IPS-15b (cell line): ENCODE data around the gene VEGFA.

ENCODE experiments used
- H3K27me3 ChIP-seq: one replicate; pipeline ENCODE4 v1.6.1; 2013; ENCODE audit warnings: low read length; ENCODE audit not compliant: control insufficient read depth, insufficient read depth
- H3K36me3 ChIP-seq: one replicate; pipeline ENCODE4 v1.6.1; 2013; ENCODE audit warnings: low read length; ENCODE audit not compliant: control insufficient read depth, insufficient read depth
- H3K4me1 ChIP-seq: one replicate; pipeline ENCODE4 v1.6.1; 2013; ENCODE audit warnings: mild to moderate bottlenecking, low read length; ENCODE audit not compliant: control insufficient read depth, insufficient read depth
- H3K4me3 ChIP-seq: one replicate; pipeline ENCODE4 v1.5.1; 2013; ENCODE audit warnings: low read depth, low read length
- H3K9ac ChIP-seq: one replicate; pipeline ENCODE4 v1.6.1; 2013; ENCODE audit warnings: low read depth, mild to moderate bottlenecking, low read length
- H3K9me3 ChIP-seq: one replicate; pipeline ENCODE4 v1.6.1; 2013; ENCODE audit warnings: mild to moderate bottlenecking, low read length; ENCODE audit not compliant: control insufficient read depth, insufficient read depth

VEGFA gene

DNA sequence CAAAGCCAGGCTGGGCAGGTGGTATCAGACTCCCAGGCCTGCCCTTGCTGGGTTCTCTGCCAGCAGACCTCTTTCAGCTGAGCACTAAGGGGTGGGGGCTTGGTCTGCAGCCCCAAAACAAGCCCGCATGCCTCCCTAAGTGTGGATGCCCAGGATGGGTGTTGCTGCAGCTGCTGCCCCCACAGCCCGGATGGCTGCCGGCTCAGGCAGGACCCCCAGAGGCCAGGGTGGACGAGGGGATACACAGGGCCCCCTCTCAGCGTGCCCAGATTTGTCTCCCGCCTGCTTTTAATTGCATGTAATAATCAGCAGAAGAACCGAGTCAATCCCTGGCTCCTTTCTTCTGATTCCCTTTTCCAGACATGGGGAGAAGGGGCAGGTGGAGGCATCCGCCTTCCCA lies 60.8 kb downstream of the VEGFA start:
- H3K9me3 ChIP-seq, result no peaks in the 10 kb centered on the region
- H3K27me3 ChIP-seq, result no peaks in the 10 kb centered on the region
- no peak overlapping the region for H3K9ac ChIP-seq
- H3K4me3 ChIP-seq, result no peak overlapping the region
- no peaks in the 10 kb centered on the region for H3K36me3 ChIP-seq
- H3K4me1 ChIP-seq, result no peaks in the 10 kb centered on the region

DNA sequence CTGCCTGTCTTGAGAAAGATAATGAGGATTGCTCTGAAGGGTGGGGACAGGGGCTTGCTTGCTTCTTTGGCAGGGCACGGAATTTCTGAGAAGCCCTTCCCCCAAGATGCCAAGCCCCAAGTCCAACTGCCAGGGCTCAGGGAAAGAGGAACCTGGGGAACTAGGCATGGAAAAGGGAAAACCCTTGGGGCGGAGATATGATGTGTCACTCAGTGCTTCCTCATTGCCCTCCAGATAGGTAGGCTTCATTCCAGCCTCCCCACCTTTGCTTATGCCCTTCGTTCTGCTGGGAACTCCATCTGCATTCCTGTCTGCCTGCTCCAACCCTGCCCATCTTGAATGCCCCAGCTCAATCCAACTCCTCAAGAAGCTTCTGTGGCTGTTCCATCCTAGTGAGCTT lies 61.2 kb downstream of the VEGFA start:
- no peaks in the 10 kb centered on the region for H3K27me3 ChIP-seq
- no peak overlapping the region for H3K4me3 ChIP-seq
- no peaks in the 10 kb centered on the region for H3K9me3 ChIP-seq
- no peak overlapping the region for H3K9ac ChIP-seq
- no peaks in the 10 kb centered on the region for H3K36me3 ChIP-seq
- no peaks in the 10 kb centered on the region for H3K4me1 ChIP-seq

DNA sequence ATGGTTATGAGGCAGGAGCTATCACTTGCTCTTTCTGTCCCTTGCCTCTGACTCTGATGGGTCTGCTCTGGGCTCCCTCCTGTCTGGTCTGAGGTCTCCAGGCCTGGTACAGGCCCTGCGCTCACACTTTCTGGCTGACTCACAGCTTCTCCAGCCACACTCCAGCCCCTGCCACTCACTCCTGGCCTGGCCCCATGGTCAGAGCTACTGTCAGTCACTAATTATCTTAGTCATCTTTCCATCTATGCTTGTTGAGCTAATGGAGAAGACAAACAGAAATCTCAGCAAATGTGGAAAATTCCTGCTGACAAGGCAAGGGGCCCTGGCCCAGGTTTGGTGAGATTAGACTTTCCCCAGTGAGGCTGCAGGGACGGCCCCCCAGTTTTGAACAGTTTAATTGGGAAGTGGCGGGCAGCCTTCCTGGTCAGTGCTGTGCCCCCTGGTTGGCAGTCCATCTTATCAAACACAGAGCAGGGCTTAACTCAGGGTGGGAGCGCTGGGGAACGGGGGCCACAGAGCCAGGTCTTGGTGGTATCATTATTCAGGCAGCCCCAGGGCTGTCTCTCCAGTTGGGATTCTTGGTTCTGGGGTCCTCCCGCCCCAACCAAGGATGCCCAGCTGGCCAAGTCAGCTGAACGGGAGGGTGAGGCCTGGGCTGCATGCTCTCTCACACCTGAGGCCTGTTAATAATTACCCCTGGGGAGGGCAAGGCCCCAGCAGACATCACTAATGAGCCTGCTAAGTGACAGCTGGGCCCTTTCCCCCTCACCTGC lies 63.4 kb downstream of the VEGFA start:
- Histone ChIP-seq H3K4me3 (no peak overlapping the region), H3K27me3 (no peaks in the 10 kb centered on the region), H3K9me3 (no peaks in the 10 kb centered on the region), H3K36me3 (no peaks in the 10 kb centered on the region), H3K9ac (no peak overlapping the region), H3K4me1 (no peaks in the 10 kb centered on the region)

GRCh38 chr6:43833996-43834390 lies 64.0 kb downstream of the VEGFA start:
- H3K9ac ChIP-seq, result no peak overlapping the region
- H3K4me1 ChIP-seq, result no peaks in the 10 kb centered on the region
- H3K27me3 ChIP-seq, result no peaks in the 10 kb centered on the region
- H3K9me3 ChIP-seq, result no peaks in the 10 kb centered on the region
- H3K36me3 ChIP-seq, result no peaks in the 10 kb centered on the region
- no peak overlapping the region for H3K4me3 ChIP-seq

GRCh38 chr6:43834528-43835155 lies 64.6 kb downstream of the VEGFA start:
- no peaks in the 10 kb centered on the region for H3K27me3 ChIP-seq
- no peaks in the 10 kb centered on the region for H3K4me1 ChIP-seq
- H3K36me3 ChIP-seq, result no peaks in the 10 kb centered on the region
- H3K9ac ChIP-seq, result no peak overlapping the region
- no peak overlapping the region for H3K4me3 ChIP-seq
- no peaks in the 10 kb centered on the region for H3K9me3 ChIP-seq

DNA sequence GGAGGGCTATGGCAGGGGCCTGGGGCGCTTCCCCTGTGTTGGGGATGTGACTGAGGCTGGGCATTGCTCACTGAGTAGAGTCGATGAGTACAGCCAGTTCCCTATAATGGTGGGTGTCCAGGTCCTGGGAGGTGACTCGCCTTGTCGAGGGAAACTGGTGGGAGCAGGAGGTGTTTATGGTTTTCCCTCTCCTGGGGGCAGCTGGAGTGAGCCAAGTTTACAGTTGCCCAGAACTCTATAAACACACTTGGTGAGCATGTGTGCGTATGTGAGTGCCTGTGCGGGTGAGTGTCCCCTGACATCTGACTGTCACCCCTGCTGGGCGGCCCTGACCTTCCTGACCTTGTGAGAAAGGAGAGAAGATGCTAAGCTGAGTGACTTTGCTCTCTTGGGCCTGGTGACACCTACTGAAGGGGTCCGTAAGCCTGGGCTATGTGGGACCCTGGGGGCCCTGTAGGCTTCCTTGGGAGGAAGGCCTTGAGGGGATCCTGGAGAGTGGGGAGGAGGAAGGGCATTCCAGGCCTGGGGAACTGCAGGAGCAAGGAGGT lies 65.9 kb downstream of the VEGFA start:
- H3K36me3 ChIP-seq, result no peaks in the 10 kb centered on the region
- no peaks in the 10 kb centered on the region for H3K4me1 ChIP-seq
- no peak overlapping the region for H3K4me3 ChIP-seq
- no peaks in the 10 kb centered on the region for H3K27me3 ChIP-seq
- H3K9me3 ChIP-seq, result no peaks in the 10 kb centered on the region
- no peak overlapping the region for H3K9ac ChIP-seq
